HG03175 (cell line): ENCODE results near the gene OR2A1.
"Not testable (repeated sequence)": the region's sequence is repeated elsewhere in the genome, so short reads cannot be mapped to it uniquely, and the experiment has no call there.

Source experiments
- ATAC-seq: cut with Tn5 transposase; IDR thresholded peaks from one replicate; pipeline ENCODE4 v1.9.1; 2021; ENCODE audit warnings: mild to moderate bottlenecking, moderate library complexity; ENCODE audit not compliant: unreplicated experiment

OR2A1 gene

GRCh38 chr7:144321677-144322206 lies 9.5 kb downstream of the OR2A1 start:
- ATAC-seq = not testable (repeated sequence)

GRCh38 chr7:144323359-144323758 lies 11.1 kb downstream of the OR2A1 start:
- ATAC-seq = not testable (repeated sequence)

GRCh38 chr7:144325868-144326267 lies 13.6 kb downstream of the OR2A1 start:
- ATAC-seq = not testable (repeated sequence)

GRCh38 chr7:144330044-144330443 lies 17.8 kb downstream of the OR2A1 start:
- ATAC-seq = not testable (repeated sequence)

GRCh38 chr7:144331221-144331995 lies 19.2 kb downstream of the OR2A1 start:
- peak; percentile 48 for ATAC-seq

- ATAC-seq = not testable (repeated sequence)
These were observed 19.7 kb downstream of the OR2A1 start for GRCh38 chr7:144331996-144332288.

GRCh38 chr7:144348625-144349024 lies 36.4 kb downstream of the OR2A1 start:
- peak; percentile 13 for ATAC-seq

GRCh38 chr7:144351667-144352066 lies 39.4 kb downstream of the OR2A1 start:
- ATAC-seq = not testable (repeated sequence)

- ATAC-seq = peak; percentile 77
These were observed 43.1 kb downstream of the OR2A1 start, which contains the start of gene ARHGEF5 for GRCh38 chr7:144355176-144355822. Gene ARHGEF5, plus strand, starts transcription at chr7:144355402. Its CDS starts 7,268 bp downstream, at chr7:144362670.

- ATAC-seq = not testable (repeated sequence)
These were observed 44.0 kb downstream of the OR2A1 start for GRCh38 chr7:144356185-144356584.

- not testable (repeated sequence) for ATAC-seq
These were observed 44.6 kb downstream of the OR2A1 start for GRCh38 chr7:144356860-144357259.

- ATAC-seq = not testable (repeated sequence)
These were observed 49.8 kb downstream of the OR2A1 start for GRCh38 chr7:144362061-144362460.

GRCh38 chr7:144365523-144365922 lies 53.3 kb downstream of the OR2A1 start:
- not testable (repeated sequence) for ATAC-seq

GRCh38 chr7:144367250-144367649 lies 55.0 kb downstream of the OR2A1 start:
- ATAC-seq = not testable (repeated sequence)

- not testable (repeated sequence) for ATAC-seq
These were observed 57.0 kb downstream of the OR2A1 start for GRCh38 chr7:144369221-144369620.
